Parietal lobe (tissue), 1 donor: ENCODE data around the gene HP. TPM values are rescaled to one million over a fixed set of nuclear protein-coding genes. Genes with fewer than 3 reads are reported as not detected.

Experiments
- total RNA-seq: library from RNA; depleted of rRNA; stranded (reverse); fragments of >200 nt; gene quantifications from one replicate; pipeline ENCODE4 v1.2.3, GENCODE V29; 2014

Gene HP, protein sequence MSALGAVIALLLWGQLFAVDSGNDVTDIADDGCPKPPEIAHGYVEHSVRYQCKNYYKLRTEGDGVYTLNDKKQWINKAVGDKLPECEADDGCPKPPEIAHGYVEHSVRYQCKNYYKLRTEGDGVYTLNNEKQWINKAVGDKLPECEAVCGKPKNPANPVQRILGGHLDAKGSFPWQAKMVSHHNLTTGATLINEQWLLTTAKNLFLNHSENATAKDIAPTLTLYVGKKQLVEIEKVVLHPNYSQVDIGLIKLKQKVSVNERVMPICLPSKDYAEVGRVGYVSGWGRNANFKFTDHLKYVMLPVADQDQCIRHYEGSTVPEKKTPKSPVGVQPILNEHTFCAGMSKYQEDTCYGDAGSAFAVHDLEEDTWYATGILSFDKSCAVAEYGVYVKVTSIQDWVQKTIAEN
- total RNA-seq = 4.1 TPM

GRCh38 chr16:72054254-72054847, at the start of gene HP:
Gene HP (plus strand): TSS chr16:72054505. CDS start chr16:72054653, 148 bp downstream.

DNA sequence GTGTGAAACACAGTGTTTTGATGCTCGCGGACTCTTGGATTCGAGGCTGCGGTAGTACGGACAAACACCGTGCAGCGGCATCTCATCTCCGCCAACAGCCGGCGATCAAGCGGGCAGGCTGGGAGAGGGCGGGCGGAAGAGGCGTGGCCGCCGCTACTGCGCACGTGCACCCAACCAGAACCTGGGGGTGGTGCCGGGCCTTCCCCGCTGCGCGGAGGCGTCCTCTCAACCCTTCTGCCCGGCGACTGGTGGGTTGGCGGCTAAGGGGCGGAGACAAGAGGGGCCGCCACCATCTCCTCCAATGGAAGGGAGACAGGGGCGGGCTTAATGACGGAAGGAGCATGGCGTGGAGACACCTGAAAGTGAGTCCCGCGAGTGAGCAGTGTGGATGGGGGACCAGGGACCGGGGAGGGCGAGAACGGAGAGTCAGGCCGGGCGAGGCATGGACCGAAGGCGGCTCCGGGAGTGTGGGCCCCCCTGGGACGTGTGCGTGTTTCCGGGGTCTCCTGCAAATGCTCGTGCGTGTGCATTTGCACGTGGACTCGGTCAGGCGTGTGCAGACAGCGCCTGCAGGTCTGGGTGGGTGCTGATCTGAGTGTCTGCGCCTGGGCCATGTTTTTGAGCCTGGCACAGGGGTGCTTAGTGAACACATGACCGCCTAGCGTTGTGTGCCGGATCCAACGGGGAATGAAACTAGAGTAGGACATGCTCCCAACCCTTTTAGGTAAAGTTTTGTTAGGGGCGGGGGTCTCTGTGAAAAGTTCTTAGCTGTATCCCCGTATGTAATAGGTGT, 45.7 kb upstream of the HP start, which contains the start of gene DHODH:
DHODH (plus strand) TSS at position 321 of the 793 bp plus-strand sequence; CDS start at position 342, 21 bp downstream.

DNA sequence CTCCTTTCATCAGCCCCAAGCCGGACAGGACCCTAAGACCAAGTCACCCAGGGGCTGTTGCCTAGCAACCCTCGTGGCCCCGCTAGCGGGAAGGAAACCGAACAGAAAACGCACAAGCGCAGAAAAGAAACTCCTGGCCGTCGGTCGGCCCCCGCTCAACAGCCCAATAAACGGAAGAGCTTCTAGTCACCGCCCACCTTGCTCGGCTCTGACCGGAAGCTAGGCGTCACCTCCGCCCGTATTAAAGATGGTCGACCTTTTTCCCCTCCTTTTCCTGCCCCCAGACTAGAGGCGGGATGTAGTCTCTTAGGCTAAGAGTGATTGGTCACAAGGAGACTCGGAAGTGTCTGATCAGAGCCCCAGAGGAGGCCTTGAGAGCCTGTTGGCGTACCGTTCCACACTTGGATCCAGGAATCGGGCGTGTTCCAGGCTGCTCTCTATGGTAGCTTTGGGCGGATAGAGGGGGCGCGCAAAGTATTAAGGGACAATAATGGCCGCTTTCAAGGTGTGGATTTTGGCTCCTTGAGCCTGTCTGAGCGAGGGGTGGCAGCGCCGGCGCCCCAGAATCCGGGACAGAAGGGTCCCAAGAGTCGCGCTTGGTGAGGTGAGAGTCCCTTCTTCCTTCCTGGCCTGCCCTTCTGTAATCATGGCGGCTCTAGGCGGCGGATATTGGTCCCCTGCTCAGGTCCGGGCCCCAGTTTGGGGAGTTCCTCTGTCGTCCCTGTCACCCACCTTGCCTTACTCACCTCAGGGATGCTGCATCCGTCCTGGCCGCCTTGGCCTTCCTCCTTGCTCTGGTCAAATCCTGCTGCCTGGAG, 39.4 kb downstream of the HP start, which contains the start of the genes DHX38 and TXNL4B:
DHX38 (plus strand) TSS at position 400 of the 818 bp plus-strand sequence. CDS start 2,311 bp downstream, outside the sequence.
TXNL4B (minus strand) TSS at position 173 of the 818 bp plus-strand sequence. CDS start 2,871 bp downstream, outside the sequence.

Other genes with a start within 250 kb of the HP start
- 170 TPM for gene AP1G1, start 245.7 kb upstream of the HP start, total RNA-seq
- 15.0 TPM for gene ATXN1L, start 208.5 kb upstream of the HP start, total RNA-seq
- gene ZNF821, start 170.3 kb upstream of the HP start, total RNA-seq = 36.9 TPM
- gene IST1, start 159.0 kb upstream of the HP start, total RNA-seq = 161 TPM
- gene PKD1L3, start 54.1 kb upstream of the HP start, total RNA-seq = under 0.01 TPM
- gene DHODH, start 45.8 kb upstream of the HP start, total RNA-seq = 4.1 TPM
- not detected for gene HPR, start 8.7 kb downstream of the HP start, total RNA-seq
- gene TXNL4B, start 39.1 kb downstream of the HP start, total RNA-seq = 22.2 TPM
- 79.2 TPM for gene DHX38, start 39.3 kb downstream of the HP start, total RNA-seq
- gene PMFBP1, start 117.7 kb downstream of the HP start, total RNA-seq = 1.6 TPM